HEK293 (cell line): Measurements from ENCODE around the gene TRPM6.

Experiments used
- CTCF ChIA-PET: fragments of 350-600 bp; formaldehyde crosslinking; extraction: SDS; loops from one replicate; lab custom pipeline; 2021; ENCODE audit warnings: antibody characterized with exemption; lab: Yijun Ruan, JAX
- POLR2A ChIA-PET: fragments of 300-600 bp; formaldehyde crosslinking; extraction: SDS; loops from one replicate; lab custom pipeline; 2020; ENCODE audit warnings: antibody characterized with exemption, inconsistent platforms; lab: Yijun Ruan, JAX
- H3K27ac ChIP-seq: fragments of 200-500 bp; sonication (Bioruptor generic); 2 replicates; pipeline ENCODE4 v1.5.1; 2014; ENCODE audit warnings: low read depth, low read length, control low read depth, inconsistent platforms; ENCODE audit errors: extremely low read depth
- H3K36me3 ChIP-seq, 2 experiments: fragments of 200-500 bp in 1 of 2; sonication (Bioruptor generic) in 1 of 2; 1 replicate in 1 of 2; 2 replicates in 1 of 2; pipeline ENCODE4 v1.5.1; 2014 to 2017; ENCODE audit warnings: inconsistent platforms in 2 of 2, low read length in 2 of 2; ENCODE audit not compliant: control insufficient read depth in 2 of 2, insufficient read depth in 1 of 2
- H3K4me1 ChIP-seq: fragments of 200-500 bp; sonication (Bioruptor generic); 2 replicates; pipeline ENCODE4 v1.5.1; 2014; ENCODE audit warnings: mild to moderate bottlenecking, low read length, inconsistent platforms; ENCODE audit not compliant: control insufficient read depth, insufficient read depth
- H3K4me3 ChIP-seq: 2 replicates; pipeline ENCODE4 v1.5.1; 2011; ENCODE audit warnings: low read depth, mild to moderate bottlenecking, control low read depth, low read length, moderate library complexity
- H3K9me3 ChIP-seq: fragments of 200-500 bp; sonication (Bioruptor generic); 2 replicates; pipeline ENCODE4 v1.5.1; 2014; ENCODE audit warnings: low read depth, low read length, inconsistent platforms; ENCODE audit not compliant: control insufficient read depth, insufficient read depth
- KLF16 ChIP-seq: fragments of 450-650 bp; formaldehyde crosslinking; IDR thresholded peaks from 2 replicates; pipeline ENCODE4 v1.5.1; 2017; ENCODE audit warnings: missing biosample characterization, missing genetic modification characterization
- SP3 ChIP-seq: fragments of 450-650 bp; formaldehyde crosslinking; IDR thresholded peaks from 2 replicates; pipeline ENCODE4 v1.5.1; 2016; ENCODE audit warnings: missing biosample characterization, missing genetic modification characterization
- ZBTB48 ChIP-seq: fragments of 450-650 bp; formaldehyde crosslinking; IDR thresholded peaks from 2 replicates; pipeline ENCODE4 v1.5.1; 2016; ENCODE audit warnings: missing biosample characterization, missing genetic modification characterization
- ZBTB7A ChIP-seq: fragments of 450-650 bp; formaldehyde crosslinking; IDR thresholded peaks from 2 replicates; pipeline ENCODE4 v1.5.1; 2016; ENCODE audit warnings: low read depth, missing biosample characterization, missing genetic modification characterization
- ZFP37 ChIP-seq: fragments of 450-650 bp; formaldehyde crosslinking; IDR thresholded peaks from 2 replicates; pipeline ENCODE4 v1.5.1; 2016; ENCODE audit warnings: missing biosample characterization, missing genetic modification characterization
- ZFP69B ChIP-seq: fragments of 450-650 bp; formaldehyde crosslinking; IDR thresholded peaks from 2 replicates; pipeline ENCODE4 v1.5.1; 2016; ENCODE audit warnings: missing biosample characterization, missing genetic modification characterization
- ZNF148 ChIP-seq: fragments of 450-650 bp; formaldehyde crosslinking; IDR thresholded peaks from 2 replicates; pipeline ENCODE4 v1.5.0; 2017; ENCODE audit warnings: missing biosample characterization, missing genetic modification characterization, borderline replicate concordance
- ZNF2 ChIP-seq: fragments of 450-650 bp; formaldehyde crosslinking; IDR thresholded peaks from 2 replicates; pipeline ENCODE4 v1.5.1; 2016; ENCODE audit warnings: missing biosample characterization, missing genetic modification characterization
- ZNF211 ChIP-seq: fragments of 450-650 bp; formaldehyde crosslinking; IDR thresholded peaks from 2 replicates; pipeline ENCODE4 v1.5.1; 2016; ENCODE audit warnings: low read depth, missing biosample characterization, missing genetic modification characterization
- ZNF239 ChIP-seq: fragments of 450-650 bp; formaldehyde crosslinking; IDR thresholded peaks from 2 replicates; pipeline ENCODE4 v1.5.1; 2016; ENCODE audit warnings: missing biosample characterization, missing genetic modification characterization
- ZNF354C ChIP-seq: fragments of 450-650 bp; formaldehyde crosslinking; IDR thresholded peaks from 2 replicates; pipeline ENCODE4 v1.5.1; 2016; ENCODE audit warnings: missing biosample characterization, missing genetic modification characterization, low read depth, borderline replicate concordance
- ZNF37A ChIP-seq: fragments of 450-650 bp; IDR thresholded peaks from 2 replicates; pipeline ENCODE4 v1.5.1; 2018; ENCODE audit warnings: missing biosample characterization, missing genetic modification characterization
- ZNF391 ChIP-seq: fragments of 450-650 bp; formaldehyde crosslinking; IDR thresholded peaks from 2 replicates; pipeline ENCODE4 v1.5.1; 2016; ENCODE audit warnings: low read depth, missing biosample characterization, missing genetic modification characterization, borderline replicate concordance
- ZNF423 ChIP-seq: fragments of 450-650 bp; formaldehyde crosslinking; IDR thresholded peaks from 2 replicates; pipeline ENCODE4 v1.5.1; 2016; ENCODE audit warnings: missing biosample characterization, missing genetic modification characterization
- ZNF426 ChIP-seq: fragments of 450-650 bp; formaldehyde crosslinking; IDR thresholded peaks from 2 replicates; pipeline ENCODE4 v1.5.1; 2017; ENCODE audit warnings: missing biosample characterization, missing genetic modification characterization, mild to moderate bottlenecking, inconsistent platforms, moderate library complexity
- ZNF449 ChIP-seq: fragments of 450-650 bp; formaldehyde crosslinking; IDR thresholded peaks from 2 replicates; pipeline ENCODE4 v1.5.1; 2017; ENCODE audit warnings: missing biosample characterization, mild to moderate bottlenecking, missing genetic modification characterization, moderate library complexity
- ZNF48 ChIP-seq: fragments of 450-650 bp; formaldehyde crosslinking; IDR thresholded peaks from 2 replicates; pipeline ENCODE4 v1.5.1; 2016; ENCODE audit warnings: missing biosample characterization, missing genetic modification characterization
- ZNF560 ChIP-seq: fragments of 450-650 bp; formaldehyde crosslinking; IDR thresholded peaks from 2 replicates; pipeline ENCODE4 v1.5.1; 2017; ENCODE audit warnings: missing biosample characterization, missing genetic modification characterization, borderline replicate concordance
- ZNF561 ChIP-seq: fragments of 450-650 bp; IDR thresholded peaks from 2 replicates; pipeline ENCODE4 v1.5.1; 2018; ENCODE audit warnings: missing biosample characterization, missing genetic modification characterization, borderline replicate concordance
- ZNF621 ChIP-seq: fragments of 450-650 bp; formaldehyde crosslinking; IDR thresholded peaks from 2 replicates; pipeline ENCODE4 v1.5.1; 2017; ENCODE audit warnings: missing biosample characterization, missing genetic modification characterization
- ZSCAN4 ChIP-seq: fragments of 450-650 bp; formaldehyde crosslinking; IDR thresholded peaks from 2 replicates; pipeline ENCODE4 v1.5.1; 2017; ENCODE audit warnings: missing biosample characterization, missing genetic modification characterization
- TF ChIP-seq, protein P1 (sequence below): fragments of 450-650 bp; formaldehyde crosslinking; IDR thresholded peaks from 2 replicates; pipeline ENCODE4 v1.5.1; 2016; ENCODE audit warnings: missing biosample characterization, missing genetic modification characterization
- TF ChIP-seq, protein P2 (sequence below): fragments of 450-650 bp; formaldehyde crosslinking; IDR thresholded peaks from 2 replicates; pipeline ENCODE4 v1.5.1; 2016; ENCODE audit warnings: missing biosample characterization, missing genetic modification characterization
- TF ChIP-seq, protein P3 (sequence below): fragments of 450-650 bp; formaldehyde crosslinking; IDR thresholded peaks from 2 replicates; pipeline ENCODE4 v1.5.1; 2016; ENCODE audit warnings: missing biosample characterization, missing genetic modification characterization, low read depth

Gene TRPM6

DNA sequence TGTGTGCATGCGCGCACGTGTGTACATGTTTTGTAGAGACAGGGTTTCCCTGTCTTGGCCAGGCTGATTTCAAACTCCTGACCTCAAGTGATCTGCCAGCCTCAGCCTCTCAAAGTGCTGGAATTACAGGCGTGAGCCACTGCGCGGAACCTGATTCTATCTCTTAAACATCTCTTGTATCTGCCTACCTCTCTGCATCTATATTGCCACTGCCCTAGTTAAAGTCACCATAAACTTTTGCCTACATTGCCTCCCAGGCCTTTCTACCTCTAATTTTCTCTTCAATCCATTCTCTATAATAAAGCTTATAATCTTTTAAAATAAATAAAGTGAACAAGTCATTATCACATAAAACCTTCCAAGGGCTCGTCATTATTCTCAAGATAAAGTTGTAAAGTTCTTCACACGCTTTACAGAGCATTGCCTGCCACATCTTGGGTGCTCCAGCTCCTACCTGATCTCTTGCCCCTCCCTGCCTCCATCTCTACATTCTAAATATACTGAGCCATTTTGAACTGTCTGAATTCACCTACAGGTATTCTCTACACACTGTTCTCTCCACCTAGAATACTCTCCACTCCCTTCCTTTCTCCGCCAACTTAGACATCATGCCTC is 15.0 kb downstream of the TRPM6 start (continued):
- TF ChIP-seq, protein P1, sequence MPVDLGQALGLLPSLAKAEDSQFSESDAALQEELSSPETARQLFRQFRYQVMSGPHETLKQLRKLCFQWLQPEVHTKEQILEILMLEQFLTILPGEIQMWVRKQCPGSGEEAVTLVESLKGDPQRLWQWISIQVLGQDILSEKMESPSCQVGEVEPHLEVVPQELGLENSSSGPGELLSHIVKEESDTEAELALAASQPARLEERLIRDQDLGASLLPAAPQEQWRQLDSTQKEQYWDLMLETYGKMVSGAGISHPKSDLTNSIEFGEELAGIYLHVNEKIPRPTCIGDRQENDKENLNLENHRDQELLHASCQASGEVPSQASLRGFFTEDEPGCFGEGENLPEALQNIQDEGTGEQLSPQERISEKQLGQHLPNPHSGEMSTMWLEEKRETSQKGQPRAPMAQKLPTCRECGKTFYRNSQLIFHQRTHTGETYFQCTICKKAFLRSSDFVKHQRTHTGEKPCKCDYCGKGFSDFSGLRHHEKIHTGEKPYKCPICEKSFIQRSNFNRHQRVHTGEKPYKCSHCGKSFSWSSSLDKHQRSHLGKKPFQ (tag by site-specific recombination) = no peak
- TF ChIP-seq ZNF37A (tag by site-specific recombination) (no peak), ZNF426 (no peak), ZBTB48 (tag by site-specific recombination) (no peak), ZSCAN4 (tag by site-specific recombination) (no peak), ZNF211 (tag by site-specific recombination) (no peak)
- TF ChIP-seq, protein P2, sequence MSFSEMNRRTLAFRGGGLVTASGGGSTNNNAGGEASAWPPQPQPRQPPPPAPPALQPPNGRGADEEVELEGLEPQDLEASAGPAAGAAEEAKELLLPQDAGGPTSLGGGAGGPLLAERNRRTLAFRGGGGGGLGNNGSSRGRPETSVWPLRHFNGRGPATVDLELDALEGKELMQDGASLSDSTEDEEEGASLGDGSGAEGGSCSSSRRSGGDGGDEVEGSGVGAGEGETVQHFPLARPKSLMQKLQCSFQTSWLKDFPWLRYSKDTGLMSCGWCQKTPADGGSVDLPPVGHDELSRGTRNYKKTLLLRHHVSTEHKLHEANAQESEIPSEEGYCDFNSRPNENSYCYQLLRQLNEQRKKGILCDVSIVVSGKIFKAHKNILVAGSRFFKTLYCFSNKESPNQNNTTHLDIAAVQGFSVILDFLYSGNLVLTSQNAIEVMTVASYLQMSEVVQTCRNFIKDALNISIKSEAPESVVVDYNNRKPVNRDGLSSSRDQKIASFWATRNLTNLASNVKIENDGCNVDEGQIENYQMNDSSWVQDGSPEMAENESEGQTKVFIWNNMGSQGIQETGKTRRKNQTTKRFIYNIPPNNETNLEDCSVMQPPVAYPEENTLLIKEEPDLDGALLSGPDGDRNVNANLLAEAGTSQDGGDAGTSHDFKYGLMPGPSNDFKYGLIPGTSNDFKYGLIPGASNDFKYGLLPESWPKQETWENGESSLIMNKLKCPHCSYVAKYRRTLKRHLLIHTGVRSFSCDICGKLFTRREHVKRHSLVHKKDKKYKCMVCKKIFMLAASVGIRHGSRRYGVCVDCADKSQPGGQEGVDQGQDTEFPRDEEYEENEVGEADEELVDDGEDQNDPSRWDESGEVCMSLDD (tag by site-specific recombination) = no peak

DNA sequence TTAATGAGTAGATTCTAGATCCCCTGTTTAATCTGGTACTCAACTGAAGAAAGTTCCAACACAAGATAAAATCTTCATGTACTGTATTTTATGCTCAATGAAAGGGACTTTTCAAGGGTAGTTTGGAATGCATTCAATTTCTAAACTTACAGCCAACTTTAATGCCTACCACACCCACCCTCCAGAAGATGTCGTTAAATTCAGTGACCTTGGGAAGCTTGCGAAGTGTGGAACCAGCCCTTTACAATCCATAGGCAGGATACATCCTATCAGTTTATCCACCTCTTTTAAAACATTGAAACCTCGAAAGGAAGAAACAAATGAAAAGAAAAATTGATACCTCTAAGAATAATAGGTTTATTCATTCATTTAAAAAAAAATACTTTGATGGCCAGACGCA is 20.2 kb downstream of the TRPM6 start:
- Histone ChIP-seq H3K9me3 (no peaks in the 10 kb centered on the region), H3K4me1 (no peaks in the 10 kb centered on the region), H3K27ac (no peak overlapping the region), H3K36me3 (no peaks in the 10 kb centered on the region), H3K4me3 (no peak overlapping the region)
- ChIA-PET CTCF (interaction anchor here (0.6 kb wide), 1 partner anchor 84 kb away, joined by 3 read pairs; no protein-coding TSS in a partner anchor), POLR2A (no interaction called here)
- TF ChIP-seq ZNF621 (tag by site-specific recombination) (no peak), ZFP37 (tag by site-specific recombination) (no peak), ZNF391 (tag by site-specific recombination) (no peak), ZFP69B (tag by site-specific recombination) (no peak), ZNF449 (tag by site-specific recombination) (no peak), ZNF354C (tag by site-specific recombination) (no peak), ZNF561 (tag by site-specific recombination) (no peak), ZNF560 (no peak), ZNF2 (tag by site-specific recombination) (no peak), ZNF423 (tag by site-specific recombination) (no peak), ZNF48 (tag by site-specific recombination) (no peak), ZNF148 (tag by site-specific recombination) (no peak), ZBTB7A (no peak), KLF16 (tag by site-specific recombination) (no peak), SP3 (tag by site-specific recombination) (no peak), ZNF239 (tag by site-specific recombination) (no peak)
- TF ChIP-seq, protein P3, sequence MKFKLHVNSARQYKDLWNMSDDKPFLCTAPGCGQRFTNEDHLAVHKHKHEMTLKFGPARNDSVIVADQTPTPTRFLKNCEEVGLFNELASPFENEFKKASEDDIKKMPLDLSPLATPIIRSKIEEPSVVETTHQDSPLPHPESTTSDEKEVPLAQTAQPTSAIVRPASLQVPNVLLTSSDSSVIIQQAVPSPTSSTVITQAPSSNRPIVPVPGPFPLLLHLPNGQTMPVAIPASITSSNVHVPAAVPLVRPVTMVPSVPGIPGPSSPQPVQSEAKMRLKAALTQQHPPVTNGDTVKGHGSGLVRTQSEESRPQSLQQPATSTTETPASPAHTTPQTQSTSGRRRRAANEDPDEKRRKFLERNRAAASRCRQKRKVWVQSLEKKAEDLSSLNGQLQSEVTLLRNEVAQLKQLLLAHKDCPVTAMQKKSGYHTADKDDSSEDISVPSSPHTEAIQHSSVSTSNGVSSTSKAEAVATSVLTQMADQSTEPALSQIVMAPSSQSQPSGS (tag by site-specific recombination) = no peak
